Stomach (tissue), 9 donors: ENCODE results near the gene DNAH6. TPM values are rescaled to one million over a fixed set of nuclear protein-coding genes. Genes with fewer than 3 reads are reported as not detected.

Experiments
- DNase-seq, 2 donors: peaks; one replicate each; pipeline versions ENCODE4 v3.0.0 to v3.0.0-alpha.2; 2013 to 2019
- H3K27ac ChIP-seq, 5 donors: fragments of 200-600 bp in 4 of 5; sonication (generic) in 4 of 5; one replicate each; pipeline ENCODE4 v1.5.1; 2013 to 2019; ENCODE audit warnings: mild to moderate bottlenecking in 1 of 5, moderate library complexity in 1 of 5
- H3K27me3 ChIP-seq, 3 donors: fragments of 200-600 bp; sonication (generic); one replicate each; pipeline ENCODE4 v1.5.1; 2017 to 2019; ENCODE audit warnings: mixed run types in 1 of 3
- H3K36me3 ChIP-seq, 4 donors: fragments of 200-600 bp; sonication (generic); 1 replicate in 3 of 4; 2 replicates in 1 of 4; pipeline ENCODE4 v1.5.1; 2016 to 2019
- H3K4me1 ChIP-seq, 4 donors: fragments of 200-600 bp; sonication (generic); one replicate each; pipeline ENCODE4 v1.5.1; 2016 to 2019
- H3K4me3 ChIP-seq, 4 donors: fragments of 200-600 bp; sonication (generic) in 3 of 4; one replicate each; pipeline ENCODE4 v1.5.1; 2016 to 2019; ENCODE audit warnings: mild to moderate bottlenecking in 1 of 4
- H3K9me3 ChIP-seq, 4 donors: fragments of 200-600 bp; sonication (generic); one replicate each; pipeline ENCODE4 v1.5.1; 2016 to 2019
- CTCF ChIP-seq, 7 experiments: fragments of 450-650 bp in 4 of 7; fragments of 200-600 bp in 3 of 7; sonication (generic) in 3 of 7; IDR thresholded peaks; one replicate each; pipeline ENCODE4 v1.5.1; 2016 to 2019; ENCODE audit warnings: antibody characterized with exemption in 7 of 7, control low read depth in 2 of 7, mild to moderate bottlenecking in 1 of 7
- EP300 ChIP-seq: sonication (generic); formaldehyde crosslinking; IDR thresholded peaks from one replicate; pipeline ENCODE4 v1.6.1; 2017; ENCODE audit warnings: antibody characterized with exemption
- POLR2A ChIP-seq, 4 donors: fragments of 450-650 bp; IDR thresholded peaks; one replicate each; pipeline ENCODE4 v1.6.1; 2016; ENCODE audit warnings: antibody characterized with exemption in 4 of 4, control low read depth in 2 of 4, mild to moderate bottlenecking in 1 of 4, moderate library complexity in 1 of 4
- POLR2AphosphoS5 ChIP-seq, 3 donors: sonication (generic); formaldehyde crosslinking; IDR thresholded peaks; one replicate each; pipeline ENCODE4 v1.6.1; 2016; ENCODE audit warnings: antibody characterized with exemption in 3 of 3
- WGBS, 5 donors: extraction: QIAGEN DNeasy Blood & Tissue Kit in 3 of 5; methylation state at CpG; one replicate each; pipeline versions ENCODE4 v1.1.5 to v1.1.7; 2013 to 2018; 5-methylcytosine and 5-hydroxymethylcytosine counted together
- intact Hi-C: fragments of 100-400 bp; cut with DNase I; formaldehyde crosslinking; loops from one replicate; pipeline ENCODE4 v1.15.1; 2023; ENCODE audit warnings: low total_unique reads
- polyA plus RNA-seq, 3 donors: library from polyadenylated mRNA; stranded (reverse); fragments of 200-250 nt; gene quantifications; one replicate each; pipeline ENCODE4 v1.2.3, GENCODE V29; 2013
- total RNA-seq, 5 donors: library from RNA; depleted of rRNA; stranded (reverse); fragments of >200 nt; gene quantifications; one replicate each; pipeline versions ENCODE4 v1.1.0 to v1.2.3, GENCODE V29; 2014 to 2016
- donor health status: healthy with polysubstance abuse.
- donor health status: Bipolar disorder and iron deficiency.
- donor health status: healthy.

The DNAH6 gene
- total and polyA plus RNA-seq, 8 donors, result 0.15 to 4.5 (median 0.44) TPM

GRCh38 chr2:84646514-84646913 is 130.2 kb downstream of the DNAH6 start:
- Histone ChIP-seq H3K36me3 (no peaks in the 10 kb centered on the region), H3K27me3 (no peaks in the 10 kb centered on the region), H3K27ac (no peak overlapping the region), H3K4me3 (no peak overlapping the region), H3K4me1 (no peaks in the 10 kb centered on the region), H3K9me3 (no peaks in the 10 kb centered on the region)
- no peak for DNase-seq
- intact Hi-C loops, result no loop called here
- TF ChIP-seq EP300 (no peak), POLR2AphosphoS5 (IDR thresholded peaks at IDR 0.05) (no peak), POLR2A (IDR thresholded peaks at IDR 0.05) (no peak), CTCF (IDR thresholded peaks at IDR 0.05) (no peak)

- no peak for TF ChIP-seq EP300
- TF ChIP-seq CTCF (IDR thresholded peaks at IDR 0.05), result no peak
- no peak for TF ChIP-seq POLR2A (IDR thresholded peaks at IDR 0.05)
- no peak for TF ChIP-seq POLR2AphosphoS5 (IDR thresholded peaks at IDR 0.05)
- H3K27ac ChIP-seq, result no peak overlapping the region
- no peak for DNase-seq
- H3K27me3 ChIP-seq, result no peaks in the 10 kb centered on the region
- no peak overlapping the region for H3K4me3 ChIP-seq
- no peaks in the 10 kb centered on the region for H3K36me3 ChIP-seq
- no peaks in the 10 kb centered on the region for H3K4me1 ChIP-seq
- intact Hi-C loops, result no loop called here
- H3K9me3 ChIP-seq, result no peaks in the 10 kb centered on the region
Observed at GRCh38 chr2:84647267-84647666, 131.0 kb downstream of the DNAH6 start.

GRCh38 chr2:84649058-84649457 is 132.8 kb downstream of the DNAH6 start:
- H3K4me1 ChIP-seq, result no peaks in the 10 kb centered on the region
- no peaks in the 10 kb centered on the region for H3K9me3 ChIP-seq
- WGBS, 5 donors, result 84 to 89% (median 87%) methylated on average over 4 of the region's 4 CpGs
- H3K27me3 ChIP-seq, result no peaks in the 10 kb centered on the region
- intact Hi-C loops, result no loop called here
- DNase-seq, result no peak
- H3K27ac ChIP-seq, result no peak overlapping the region
- no peaks in the 10 kb centered on the region for H3K36me3 ChIP-seq
- no peak for TF ChIP-seq POLR2AphosphoS5 (IDR thresholded peaks at IDR 0.05)
- TF ChIP-seq POLR2A (IDR thresholded peaks at IDR 0.05), result no peak
- no peak for TF ChIP-seq CTCF (IDR thresholded peaks at IDR 0.05)
- no peak for TF ChIP-seq EP300
- no peak overlapping the region for H3K4me3 ChIP-seq

GRCh38 chr2:84649487-84650142 is 133.3 kb downstream of the DNAH6 start:
- 76 to 89% (median 82%) methylated on average over 2 of the region's 2 CpGs for WGBS, 5 donors
- H3K36me3 ChIP-seq, result no peaks in the 10 kb centered on the region
- TF ChIP-seq EP300, result no peak
- no peak for TF ChIP-seq POLR2AphosphoS5 (IDR thresholded peaks at IDR 0.05)
- TF ChIP-seq CTCF (IDR thresholded peaks at IDR 0.05), result no peak
- no peak for TF ChIP-seq POLR2A (IDR thresholded peaks at IDR 0.05)
- H3K27ac ChIP-seq, result no peak overlapping the region
- intact Hi-C loops, result loop anchor here (10.0 kb wide), 1 partner anchor 215 kb away; no protein-coding TSS in a partner anchor
- H3K4me3 ChIP-seq, result no peak overlapping the region
- no peak for DNase-seq
- H3K27me3 ChIP-seq, result no peaks in the 10 kb centered on the region
- no peaks in the 10 kb centered on the region for H3K9me3 ChIP-seq
- H3K4me1 ChIP-seq, result no peaks in the 10 kb centered on the region
